ENCODE measurements around the gene FKBP15.

The FKBP15 gene

GRCh38 chr9:113156880-113157279 lies 64.2 kb downstream of the FKBP15 start:
- H3K27me3 ChIP-seq (ENCODE audit: low read depth, low read length) = no peaks in the 10 kb centered on the region
- no peak overlapping the region for H2AFZ ChIP-seq (ENCODE audit: low read depth, low read length)
- no peak overlapping the region for H3K4me2 ChIP-seq (ENCODE audit: low read length)
- no peak overlapping the region for H3K9ac ChIP-seq (ENCODE audit: low read length)
- peaks cover 15% of the 10 kb centered on the region for H3K36me3 ChIP-seq (replicated peaks; ENCODE audit: low read depth, low read length)
- no peaks in the 10 kb centered on the region for H3K4me1 ChIP-seq (ENCODE audit: low read length)
- H3K27ac ChIP-seq (ENCODE audit: low read length) = no peak overlapping the region
- no peaks in the 10 kb centered on the region for H3K9me3 ChIP-seq (ENCODE audit: insufficient read depth, low read length)
- 0 out of 2 replicates have a peak, but pooled peaks cover 6% of the 10 kb centered on the region for H4K20me1 ChIP-seq (ENCODE audit: insufficient read depth, low read length)
- H3K4me3 ChIP-seq (ENCODE audit: low read length) = no peak overlapping the region
- TF ChIP-seq EZH2phosphoT487 (IDR thresholded peaks at IDR 0.05; ENCODE audit: low read depth) = no peak
- TF ChIP-seq CTCF (IDR thresholded peaks at IDR 0.05; ENCODE audit: low read depth, low read length) = peak; percentile 23
- no peaks in the 10 kb centered on the region for H3K79me2 ChIP-seq (ENCODE audit: low read length)

- no peak overlapping the region for H3K4me3 ChIP-seq (ENCODE audit: low read length)
- H3K4me2 ChIP-seq (ENCODE audit: low read length) = no peak overlapping the region
- H3K27me3 ChIP-seq (ENCODE audit: low read depth, low read length) = peaks cover 3% of the 10 kb centered on the region; the same call in 1 of the 2 replicates
- H3K9me3 ChIP-seq (ENCODE audit: insufficient read depth, low read length) = no peaks in the 10 kb centered on the region
- H3K36me3 ChIP-seq (replicated peaks; ENCODE audit: low read depth, low read length) = peaks cover 7% of the 10 kb centered on the region
- TF ChIP-seq CTCF (IDR thresholded peaks at IDR 0.05; ENCODE audit: low read depth, low read length) (no peak), EZH2phosphoT487 (IDR thresholded peaks at IDR 0.05; ENCODE audit: low read depth) (no peak)
- no peak overlapping the region for H3K27ac ChIP-seq (ENCODE audit: low read length)
- no peaks in the 10 kb centered on the region for H3K4me1 ChIP-seq (ENCODE audit: low read length)
- no peak overlapping the region for H3K9ac ChIP-seq (ENCODE audit: low read length)
- no peaks in the 10 kb centered on the region for H3K79me2 ChIP-seq (ENCODE audit: low read length)
- H4K20me1 ChIP-seq (ENCODE audit: insufficient read depth, low read length) = 0 out of 2 replicates have a peak, but pooled peaks cover 6% of the 10 kb centered on the region
- no peak overlapping the region for H2AFZ ChIP-seq (ENCODE audit: low read depth, low read length)
These were observed 65.0 kb downstream of the FKBP15 start for GRCh38 chr9:113155911-113156588.

GRCh38 chr9:113154946-113155345 lies 66.1 kb downstream of the FKBP15 start:
- Histone ChIP-seq H3K36me3 (replicated peaks; ENCODE audit: low read depth, low read length) (peaks cover 3% of the 10 kb centered on the region), H3K4me3 (ENCODE audit: low read length) (no peak overlapping the region), H3K4me2 (ENCODE audit: low read length) (no peak overlapping the region), H2AFZ (ENCODE audit: low read depth, low read length) (no peak overlapping the region), H3K9ac (ENCODE audit: low read length) (no peak overlapping the region), H3K27ac (ENCODE audit: low read length) (no peak overlapping the region), H3K9me3 (ENCODE audit: insufficient read depth, low read length) (no peaks in the 10 kb centered on the region), H3K27me3 (ENCODE audit: low read depth, low read length) (peaks cover 3% of the 10 kb centered on the region; the same call in 1 of the 2 replicates), H4K20me1 (ENCODE audit: insufficient read depth, low read length) (0 out of 2 replicates have a peak, but pooled peaks cover 6% of the 10 kb centered on the region), H3K4me1 (ENCODE audit: low read length) (peaks cover 4% of the 10 kb centered on the region; the same call in 1 of the 2 replicates), H3K79me2 (ENCODE audit: low read length) (no peaks in the 10 kb centered on the region)
- TF ChIP-seq CTCF (IDR thresholded peaks at IDR 0.05; ENCODE audit: low read depth, low read length) (no peak), EZH2phosphoT487 (IDR thresholded peaks at IDR 0.05; ENCODE audit: low read depth) (no peak)

GRCh38 chr9:113154471-113154870 lies 66.6 kb downstream of the FKBP15 start:
- no peak overlapping the region for H3K4me3 ChIP-seq (ENCODE audit: low read length)
- 0 out of 2 replicates have a peak, but pooled peaks cover 6% of the 10 kb centered on the region for H4K20me1 ChIP-seq (ENCODE audit: insufficient read depth, low read length)
- no peak overlapping the region for H3K27ac ChIP-seq (ENCODE audit: low read length)
- no peaks in the 10 kb centered on the region for H3K79me2 ChIP-seq (ENCODE audit: low read length)
- TF ChIP-seq CTCF (IDR thresholded peaks at IDR 0.05; ENCODE audit: low read depth, low read length) (no peak), EZH2phosphoT487 (IDR thresholded peaks at IDR 0.05; ENCODE audit: low read depth) (no peak)
- no peak overlapping the region for H3K9ac ChIP-seq (ENCODE audit: low read length)
- no peaks in the 10 kb centered on the region for H3K9me3 ChIP-seq (ENCODE audit: insufficient read depth, low read length)
- peaks cover 3% of the 10 kb centered on the region for H3K36me3 ChIP-seq (replicated peaks; ENCODE audit: low read depth, low read length)
- peaks cover 4% of the 10 kb centered on the region; the same call in 1 of the 2 replicates for H3K4me1 ChIP-seq (ENCODE audit: low read length)
- H2AFZ ChIP-seq (ENCODE audit: low read depth, low read length) = no peak overlapping the region
- H3K27me3 ChIP-seq (ENCODE audit: low read depth, low read length) = peaks cover 3% of the 10 kb centered on the region; the same call in 1 of the 2 replicates
- H3K4me2 ChIP-seq (ENCODE audit: low read length) = no peak overlapping the region
